RWPE2 (cell line): ENCODE data around the gene PDHB.

Source experiments
- ATAC-seq: fragments of 200-7000 bp; cut with Tn5 transposase; 3 replicates; pipeline ENCODE4 v1.9.1; 2021; ENCODE audit warnings: low read depth
- DNase-seq: peaks from one replicate; pipeline ENCODE4 v3.0.0-alpha.2; 2020; ENCODE audit warnings: low spot score
- H3K27ac ChIP-seq: fragments of 450-650 bp; 2 replicates; pipeline ENCODE4 v1.5.1; 2017; ENCODE audit warnings: mild to moderate bottlenecking; ENCODE audit not compliant: poor library complexity, severe bottlenecking
- H3K27me3 ChIP-seq: fragments of 250-450 bp; sonication (Bioruptor Pico); 2 replicates; pipeline ENCODE4 v1.5.1; 2021; ENCODE audit warnings: mild to moderate bottlenecking, moderate library complexity; ENCODE audit not compliant: insufficient read depth, poor library complexity, severe bottlenecking
- H3K36me3 ChIP-seq: fragments of 250-450 bp; sonication (Bioruptor Pico); 2 replicates; pipeline ENCODE4 v1.5.1; 2020; ENCODE audit warnings: low read depth, mild to moderate bottlenecking, moderate library complexity
- H3K4me1 ChIP-seq: fragments of 250-450 bp; sonication (Bioruptor Pico); 2 replicates; pipeline ENCODE4 v1.5.1; 2021; ENCODE audit warnings: mild to moderate bottlenecking, moderate library complexity; ENCODE audit not compliant: insufficient read depth, poor library complexity, severe bottlenecking
- H3K4me3 ChIP-seq: fragments of 250-450 bp; sonication (Bioruptor Pico); 2 replicates; pipeline ENCODE4 v1.5.1; 2021; ENCODE audit warnings: mild to moderate bottlenecking, moderate library complexity; ENCODE audit not compliant: severe bottlenecking
- H3K9me3 ChIP-seq: fragments of 250-450 bp; sonication (Bioruptor Pico); 2 replicates; pipeline ENCODE4 v1.5.1; 2021; ENCODE audit warnings: mild to moderate bottlenecking, moderate library complexity; ENCODE audit not compliant: severe bottlenecking
- TF ChIP-seq, protein P1 (sequence below): fragments of 450-650 bp; IDR thresholded peaks from one replicate; pipeline ENCODE4 v1.5.1; 2017; ENCODE audit warnings: mild to moderate bottlenecking, moderate library complexity; ENCODE audit not compliant: poor library complexity, severe bottlenecking

The PDHB gene

DNA sequence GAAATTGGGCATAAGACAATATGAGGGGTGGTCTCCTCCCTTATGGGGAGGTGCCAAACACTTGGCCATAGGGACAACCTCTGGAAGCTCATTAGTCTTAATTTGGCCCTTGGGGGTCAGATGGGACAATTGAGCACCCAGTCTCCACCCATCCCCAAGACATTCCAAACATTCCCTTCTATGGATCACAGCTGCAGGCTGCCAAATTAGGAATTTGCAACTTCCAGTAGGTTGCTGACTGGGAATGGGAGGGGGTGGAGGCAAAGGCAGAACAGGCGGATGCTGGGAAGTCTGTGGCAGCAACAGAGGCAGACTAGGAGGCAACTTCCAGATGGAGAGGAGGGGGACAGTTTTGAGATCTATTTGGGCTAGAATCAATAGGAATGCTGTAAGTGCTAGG is 1.4 kb upstream of the PDHB start:
- ATAC-seq: peak; percentile 60
- H3K4me1 ChIP-seq: peaks cover 17% of the 10 kb centered on the region
- peaks cover 24% of the 10 kb centered on the region for H3K36me3 ChIP-seq
- TF ChIP-seq, protein P1, sequence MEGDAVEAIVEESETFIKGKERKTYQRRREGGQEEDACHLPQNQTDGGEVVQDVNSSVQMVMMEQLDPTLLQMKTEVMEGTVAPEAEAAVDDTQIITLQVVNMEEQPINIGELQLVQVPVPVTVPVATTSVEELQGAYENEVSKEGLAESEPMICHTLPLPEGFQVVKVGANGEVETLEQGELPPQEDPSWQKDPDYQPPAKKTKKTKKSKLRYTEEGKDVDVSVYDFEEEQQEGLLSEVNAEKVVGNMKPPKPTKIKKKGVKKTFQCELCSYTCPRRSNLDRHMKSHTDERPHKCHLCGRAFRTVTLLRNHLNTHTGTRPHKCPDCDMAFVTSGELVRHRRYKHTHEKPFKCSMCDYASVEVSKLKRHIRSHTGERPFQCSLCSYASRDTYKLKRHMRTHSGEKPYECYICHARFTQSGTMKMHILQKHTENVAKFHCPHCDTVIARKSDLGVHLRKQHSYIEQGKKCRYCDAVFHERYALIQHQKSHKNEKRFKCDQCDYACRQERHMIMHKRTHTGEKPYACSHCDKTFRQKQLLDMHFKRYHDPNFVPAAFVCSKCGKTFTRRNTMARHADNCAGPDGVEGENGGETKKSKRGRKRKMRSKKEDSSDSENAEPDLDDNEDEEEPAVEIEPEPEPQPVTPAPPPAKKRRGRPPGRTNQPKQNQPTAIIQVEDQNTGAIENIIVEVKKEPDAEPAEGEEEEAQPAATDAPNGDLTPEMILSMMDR: no peak
- H3K27ac ChIP-seq: peak overlapping the region; percentile 54
- no peaks in the 10 kb centered on the region for H3K27me3 ChIP-seq
- no peaks in the 10 kb centered on the region for H3K9me3 ChIP-seq
- H3K4me3 ChIP-seq: no peak overlapping the region
- peak; percentile 66 for DNase-seq

DNA sequence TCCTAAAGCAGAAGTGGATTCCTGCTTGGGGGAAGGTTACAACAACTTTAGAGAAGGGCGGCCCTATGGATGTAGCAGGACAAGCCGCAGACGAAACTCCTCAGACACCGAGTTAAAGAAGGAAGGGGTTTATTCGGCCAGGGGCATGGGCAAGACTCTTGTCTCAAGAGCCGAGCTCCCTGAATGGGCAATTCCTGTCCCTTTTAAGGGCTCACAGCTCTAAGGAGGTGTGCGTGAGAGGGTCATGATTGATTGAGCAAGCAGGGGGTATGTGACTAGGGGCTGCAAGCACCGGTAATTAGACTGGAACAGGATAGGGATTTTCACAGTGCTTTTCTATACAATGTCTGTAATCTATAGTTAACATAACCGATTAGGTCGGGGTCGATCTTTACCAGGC is 879 bp upstream of the PDHB start:
- ATAC-seq: no peak
- no peaks in the 10 kb centered on the region for H3K27me3 ChIP-seq
- TF ChIP-seq, protein P1: no peak
- no peaks in the 10 kb centered on the region for H3K9me3 ChIP-seq
- H3K27ac ChIP-seq: peak overlapping the region; percentile 54
- H3K36me3 ChIP-seq: peaks cover 29% of the 10 kb centered on the region
- no peak overlapping the region for H3K4me3 ChIP-seq
- no peak for DNase-seq
- H3K4me1 ChIP-seq: peaks cover 17% of the 10 kb centered on the region

DNA sequence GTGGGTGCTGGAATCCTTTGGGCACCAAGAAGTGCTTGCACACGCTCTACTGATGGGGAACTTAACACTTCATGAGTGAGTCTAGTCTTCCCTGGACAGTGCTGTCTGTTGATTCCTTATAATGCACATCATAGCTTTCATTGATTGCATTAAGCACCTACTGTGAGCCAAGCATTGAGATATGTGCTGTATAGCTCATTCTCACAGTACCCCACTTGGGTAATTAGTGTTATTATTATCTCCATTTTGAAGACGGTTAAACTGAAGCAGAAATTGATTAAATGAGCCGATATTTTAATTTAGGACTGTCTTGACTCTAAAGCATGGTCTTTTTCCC is 504 bp upstream of the PDHB start:
- Histone ChIP-seq H3K27ac (peak overlapping the region; percentile 54), H3K27me3 (no peaks in the 10 kb centered on the region), H3K4me3 (peak overlapping the region; percentile 98), H3K4me1 (peaks cover 17% of the 10 kb centered on the region), H3K36me3 (peaks cover 32% of the 10 kb centered on the region), H3K9me3 (no peaks in the 10 kb centered on the region)
- no peak for DNase-seq
- no peak for ATAC-seq
- TF ChIP-seq, protein P1: no peak

DNA sequence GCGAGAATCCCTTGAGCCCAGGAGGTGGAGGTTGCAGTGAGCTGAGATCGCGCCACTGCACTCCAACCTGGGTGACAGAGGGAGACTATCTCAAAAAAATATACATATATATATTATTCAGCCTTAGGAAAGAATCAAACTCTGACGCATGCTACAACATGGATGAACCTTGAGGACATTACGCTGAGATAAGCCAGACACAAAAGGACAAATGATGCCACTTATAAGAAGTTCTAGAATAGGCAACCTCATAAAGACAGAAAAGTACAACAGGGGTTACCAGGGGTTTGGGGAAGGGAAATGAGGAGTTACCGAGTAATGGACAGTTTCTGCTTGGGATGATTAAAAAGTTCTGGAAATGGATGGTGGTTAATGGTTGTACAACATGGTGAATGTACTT is 727 bp downstream of the PDHB start:
- Histone ChIP-seq H3K4me3 (peak overlapping the region; percentile 98), H3K4me1 (peaks cover 17% of the 10 kb centered on the region), H3K9me3 (no peaks in the 10 kb centered on the region), H3K36me3 (peaks cover 45% of the 10 kb centered on the region), H3K27me3 (no peaks in the 10 kb centered on the region), H3K27ac (peak overlapping the region; percentile 54)
- no peak for DNase-seq
- TF ChIP-seq, protein P1: no peak
- ATAC-seq: no peak

DNA sequence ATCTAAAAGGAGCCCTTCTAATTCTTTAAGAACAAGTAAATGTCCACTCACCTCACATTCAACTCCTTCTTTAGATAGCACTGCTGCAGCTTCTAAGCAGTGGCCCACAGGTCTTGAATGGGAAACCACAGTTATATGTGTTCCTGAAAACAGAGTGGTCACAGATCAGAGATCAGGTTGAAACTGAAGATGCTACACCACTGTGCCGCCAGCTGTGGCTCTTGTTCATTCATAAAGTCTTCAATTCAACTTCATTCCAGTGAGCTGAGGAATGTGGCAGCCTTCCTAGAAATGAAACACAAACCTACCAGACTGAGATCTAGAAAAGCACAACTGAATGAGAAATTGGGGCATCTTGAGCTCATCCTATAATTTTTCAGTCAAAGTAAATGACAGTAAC is 4.0 kb downstream of the PDHB start:
- TF ChIP-seq, protein P1: no peak
- no peaks in the 10 kb centered on the region for H3K27me3 ChIP-seq
- no peak overlapping the region for H3K4me3 ChIP-seq
- H3K9me3 ChIP-seq: no peaks in the 10 kb centered on the region
- peaks cover 77% of the 10 kb centered on the region for H3K36me3 ChIP-seq
- DNase-seq (no peak), ATAC-seq (no peak)
- H3K27ac ChIP-seq: no peak overlapping the region
- H3K4me1 ChIP-seq: peaks cover 11% of the 10 kb centered on the region
